NCI-H2081 treated with DMSO at 0.1 percent for 48 hours (cell line): ENCODE results near the gene NFS1.
"Not testable (repeated sequence)": the region's sequence is repeated elsewhere in the genome, so short reads cannot be mapped to it uniquely, and the experiment has no call there.

ENCODE experiments used
- DNase-seq: peaks from one replicate; lab custom pipeline; 2025; lab: John Stamatoyannopoulos, UW

The NFS1 gene

DNA sequence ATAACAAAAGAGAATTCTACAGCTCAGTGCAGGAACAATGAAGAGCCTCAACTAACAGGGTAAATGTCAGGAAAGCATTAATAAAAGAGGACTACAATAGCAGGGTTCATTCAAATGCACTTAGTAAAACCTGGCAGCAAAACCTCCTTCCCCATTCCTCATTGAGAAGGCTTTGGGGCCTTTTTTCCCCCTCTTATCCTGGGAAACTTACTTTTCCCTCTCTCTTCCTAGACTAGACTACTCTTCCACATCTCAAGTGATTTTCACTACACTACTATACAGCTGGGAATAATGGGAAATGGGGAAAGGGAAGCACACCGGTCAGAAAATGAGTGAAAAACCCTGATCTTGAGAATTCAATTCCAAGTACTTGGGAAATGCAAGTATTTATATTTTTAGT, 10.1 kb upstream of the NFS1 start:
- no peak for DNase-seq

DNA sequence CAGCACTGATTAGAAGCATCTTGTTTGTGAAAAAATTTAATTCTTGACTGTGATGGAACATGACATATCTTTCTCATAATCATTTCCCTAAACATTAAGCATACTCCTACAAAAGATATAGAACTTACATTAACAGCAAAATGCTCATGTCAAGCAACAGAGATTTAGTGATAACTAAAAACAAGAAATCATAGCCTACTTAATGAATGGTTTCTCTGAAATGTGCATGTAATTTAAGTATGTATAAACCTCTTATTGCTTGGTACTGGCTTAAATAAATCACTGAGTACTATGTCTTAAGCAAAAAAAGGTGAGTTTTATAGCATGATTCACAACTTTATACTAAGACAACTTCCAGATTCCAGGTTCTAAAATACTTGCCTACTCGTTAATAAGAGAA, 9.3 kb upstream of the NFS1 start:
- DNase-seq: no peak

DNA sequence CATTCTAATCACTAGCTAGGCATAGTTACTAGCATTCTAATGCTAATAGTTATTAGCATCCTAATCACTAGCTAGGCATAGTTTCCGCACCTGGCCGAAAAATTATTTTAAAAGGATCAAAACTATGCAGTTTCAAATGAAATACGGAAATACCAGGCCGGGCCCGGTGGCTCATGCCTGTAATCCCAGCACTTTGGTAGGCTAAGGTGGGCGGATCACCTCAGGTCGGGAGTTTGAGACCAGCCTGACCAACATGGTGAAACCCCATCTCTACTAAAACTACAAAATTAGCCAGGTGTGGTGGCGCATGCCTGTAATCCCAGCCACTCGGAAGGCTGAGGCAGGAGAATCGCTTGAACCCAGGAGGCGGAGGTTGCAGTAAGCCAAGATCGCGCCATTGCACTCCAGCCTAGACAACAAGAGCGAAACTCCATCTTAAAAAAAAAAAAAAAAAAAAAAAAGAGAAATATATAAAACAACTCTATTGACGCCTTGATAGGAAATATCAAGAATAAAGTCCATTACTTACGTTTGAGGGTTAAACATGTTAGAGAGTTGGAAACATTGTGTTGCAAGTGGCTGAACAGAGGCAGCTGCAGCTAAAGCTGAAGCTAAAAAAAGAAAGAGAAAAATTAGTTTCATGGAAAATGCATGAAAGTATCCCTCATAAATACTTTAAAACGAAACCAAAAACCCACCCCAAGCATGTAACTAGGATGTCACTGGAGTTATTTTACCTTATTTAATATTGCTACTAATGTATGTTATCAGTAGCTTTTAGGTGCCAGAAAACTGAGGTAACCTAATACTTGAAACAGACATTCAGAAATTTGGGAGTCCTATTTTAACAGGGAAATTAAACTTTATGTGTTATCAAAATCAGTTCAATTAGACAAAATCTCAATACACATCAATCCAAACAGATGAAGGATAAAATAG, 7.7 kb upstream of the NFS1 start:
- DNase-seq: not testable (repeated sequence)

DNA sequence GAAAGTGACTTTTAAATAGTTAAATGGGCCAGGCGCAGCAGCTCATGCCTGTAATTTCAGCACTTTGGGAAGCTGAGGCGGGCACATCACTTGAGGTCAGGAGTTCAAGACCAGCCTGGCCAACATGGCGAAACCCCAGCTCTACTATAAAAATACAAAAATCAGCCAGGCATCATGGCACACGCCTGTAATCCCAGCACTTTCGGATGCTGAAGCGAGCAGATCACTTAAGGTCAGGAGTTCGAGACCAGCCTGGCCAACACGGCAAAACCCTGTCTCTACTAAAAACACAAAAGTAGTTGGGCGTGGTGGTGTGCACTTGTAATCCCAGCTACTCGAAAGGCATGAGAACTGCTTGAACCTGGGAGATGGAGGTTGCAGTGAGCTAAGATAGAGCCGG, 6.7 kb upstream of the NFS1 start:
- not testable (repeated sequence) for DNase-seq

DNA sequence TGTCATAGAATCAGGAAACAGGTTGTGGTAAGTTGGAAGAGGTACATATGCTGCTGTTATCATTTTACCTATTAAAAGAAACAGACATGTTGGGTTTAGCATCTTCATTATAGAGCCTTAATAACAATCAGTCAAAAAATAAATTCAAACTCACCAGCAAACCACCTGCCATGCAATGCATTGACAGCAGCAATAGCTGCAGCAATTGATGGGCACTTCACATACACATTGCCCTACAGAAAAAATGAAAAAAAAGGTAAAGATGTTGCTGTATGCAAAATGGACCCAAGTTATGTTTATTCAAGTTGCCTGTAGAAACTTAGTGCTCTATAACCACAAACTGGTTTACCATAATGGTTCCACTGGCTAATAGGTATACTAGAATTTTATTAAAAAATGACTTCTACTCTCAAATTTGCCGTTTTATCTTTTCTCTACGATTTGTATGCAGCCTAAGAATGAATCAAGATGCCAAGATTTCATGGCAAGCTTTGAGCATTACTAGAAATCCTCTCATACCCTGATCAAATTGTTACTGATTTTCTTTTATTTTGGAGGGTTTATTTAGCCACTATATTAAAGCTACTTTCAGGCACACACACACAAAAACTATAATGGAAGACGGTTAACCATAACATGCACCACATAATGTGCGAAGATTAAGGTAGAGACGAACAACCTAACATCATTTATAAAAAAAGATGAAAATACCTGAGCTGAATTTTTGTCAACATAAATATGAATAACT, 5.5 kb upstream of the NFS1 start:
- no peak for DNase-seq

DNA sequence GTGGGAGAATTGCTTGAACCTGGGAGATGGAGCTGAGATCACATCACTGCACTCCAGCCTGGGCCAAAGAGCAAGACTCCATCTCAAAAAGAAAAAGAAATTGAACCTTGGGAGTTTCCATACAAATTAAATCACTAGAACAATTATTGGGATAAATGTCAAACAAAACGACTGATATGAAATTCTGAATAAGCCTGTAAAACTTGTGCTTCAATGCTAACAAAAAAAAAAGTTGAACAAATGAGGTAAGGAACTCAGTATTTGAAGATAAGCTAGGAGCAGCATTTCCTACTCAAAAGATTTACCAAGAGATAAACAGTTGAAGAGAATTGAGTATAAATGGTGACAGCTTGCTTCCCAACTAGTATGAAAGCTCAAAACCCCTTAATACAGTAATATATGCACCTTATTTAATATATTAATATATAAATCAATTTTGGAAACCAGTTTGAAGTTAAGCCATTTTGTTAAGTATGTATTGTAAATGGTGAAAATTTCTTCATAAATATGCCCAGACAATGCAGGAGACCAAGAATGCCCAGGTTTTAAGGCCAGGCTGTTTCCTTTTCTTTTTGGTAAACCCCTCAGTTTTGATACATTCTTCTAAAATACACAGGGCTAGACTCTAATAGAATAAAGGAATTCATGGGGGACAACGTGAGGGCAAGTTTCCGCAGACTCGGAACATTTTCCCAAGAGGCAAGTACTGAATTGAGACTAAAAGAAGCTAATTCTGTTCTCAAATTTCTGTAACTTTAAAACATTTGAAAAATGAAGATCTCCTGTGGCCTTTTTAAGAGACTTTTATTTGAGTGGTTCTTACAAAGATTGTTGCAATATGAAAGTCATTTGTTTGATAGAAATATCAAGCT, 3.9 kb upstream of the NFS1 start:
- DNase-seq: no peak

DNA sequence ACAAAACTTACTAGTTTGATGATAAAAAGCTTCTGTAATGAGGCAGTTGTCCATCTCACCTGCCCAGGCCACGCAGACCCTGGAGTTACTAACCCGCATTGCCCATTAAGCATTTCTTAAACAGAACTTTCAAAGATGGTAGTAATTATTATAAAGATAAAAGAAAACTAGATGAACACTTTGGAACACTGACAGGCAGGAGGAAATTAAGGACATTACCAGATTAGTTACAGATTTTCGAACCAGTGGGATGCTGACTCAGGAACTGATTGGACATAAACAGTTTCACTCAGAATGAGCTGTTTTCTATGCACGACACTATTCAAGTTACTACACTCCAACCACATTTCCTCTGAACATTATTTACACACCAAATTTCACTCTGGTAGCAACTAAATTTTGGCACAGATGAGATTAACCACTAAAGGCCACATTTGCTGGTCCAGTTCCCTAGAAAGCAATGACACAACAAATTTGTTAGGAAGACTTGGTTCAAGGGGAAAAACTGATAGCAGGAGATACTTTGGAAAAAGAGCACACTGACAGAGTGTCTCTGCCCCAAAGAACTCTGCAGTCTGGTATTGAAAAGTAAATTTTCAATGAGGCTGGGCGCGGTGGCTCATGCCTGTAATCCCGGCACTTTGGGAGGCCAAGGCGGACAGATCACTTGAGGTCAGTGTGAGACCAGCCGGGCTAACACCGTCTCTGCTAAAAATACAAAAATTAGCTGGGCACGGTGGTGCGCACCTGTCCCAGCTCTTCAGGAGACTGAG, 3.1 kb upstream of the NFS1 start:
- no peak for DNase-seq

DNA sequence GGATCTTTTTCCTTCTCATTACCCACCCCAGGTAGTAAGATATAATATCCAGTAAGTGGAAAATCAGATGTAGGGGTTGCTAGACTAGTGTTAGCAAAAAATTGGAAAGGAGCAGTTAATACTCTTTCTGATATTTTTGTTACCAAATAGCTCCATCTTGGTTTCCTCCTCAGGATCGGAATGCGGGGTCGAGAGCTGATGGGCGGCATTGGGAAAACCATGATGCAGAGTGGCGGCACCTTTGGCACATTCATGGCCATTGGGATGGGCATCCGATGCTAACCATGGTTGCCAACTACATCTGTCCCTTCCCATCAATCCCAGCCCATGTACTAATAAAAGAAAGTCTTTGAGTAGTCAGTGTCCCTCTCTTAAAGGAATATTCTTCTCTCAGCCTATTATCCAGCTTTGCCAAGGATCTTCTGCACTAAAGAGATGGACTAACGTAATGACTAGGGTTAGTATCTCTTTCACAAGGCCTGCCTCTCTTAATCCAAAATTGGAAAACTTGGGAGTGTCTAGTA, 1.5 kb upstream of the NFS1 start:
- DNase-seq: no peak

DNA sequence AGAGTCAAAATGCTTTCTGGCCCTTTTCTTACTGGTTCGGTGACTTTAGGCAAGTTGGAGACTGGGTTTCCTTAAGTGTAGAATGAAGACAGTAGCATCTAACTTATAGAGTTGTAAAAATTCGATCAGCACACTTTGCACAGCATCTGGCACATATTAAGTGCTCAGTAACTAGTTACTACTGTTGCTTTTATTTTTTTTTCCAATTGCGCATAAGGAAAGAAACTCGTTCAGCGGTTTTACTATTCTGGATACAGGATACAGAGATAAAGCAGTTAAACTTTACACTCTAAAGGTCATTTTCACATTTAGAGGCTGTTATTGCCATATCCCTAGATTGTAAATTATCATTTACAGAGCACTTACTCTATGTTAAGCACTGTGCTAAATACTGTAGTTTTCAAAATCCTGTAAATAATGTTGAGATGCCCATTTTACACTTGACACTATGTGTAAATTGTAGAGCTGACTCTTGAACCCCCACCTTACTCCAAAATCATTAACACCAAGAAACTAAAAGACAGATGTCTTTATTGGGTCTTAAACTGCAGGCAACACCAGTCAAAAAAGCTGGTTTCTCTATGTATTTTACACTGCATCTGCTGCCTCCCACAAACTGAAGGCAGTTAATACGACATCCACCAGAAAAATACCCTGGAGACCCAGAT, 939 bp upstream of the NFS1 start:
- no peak for DNase-seq

DNA sequence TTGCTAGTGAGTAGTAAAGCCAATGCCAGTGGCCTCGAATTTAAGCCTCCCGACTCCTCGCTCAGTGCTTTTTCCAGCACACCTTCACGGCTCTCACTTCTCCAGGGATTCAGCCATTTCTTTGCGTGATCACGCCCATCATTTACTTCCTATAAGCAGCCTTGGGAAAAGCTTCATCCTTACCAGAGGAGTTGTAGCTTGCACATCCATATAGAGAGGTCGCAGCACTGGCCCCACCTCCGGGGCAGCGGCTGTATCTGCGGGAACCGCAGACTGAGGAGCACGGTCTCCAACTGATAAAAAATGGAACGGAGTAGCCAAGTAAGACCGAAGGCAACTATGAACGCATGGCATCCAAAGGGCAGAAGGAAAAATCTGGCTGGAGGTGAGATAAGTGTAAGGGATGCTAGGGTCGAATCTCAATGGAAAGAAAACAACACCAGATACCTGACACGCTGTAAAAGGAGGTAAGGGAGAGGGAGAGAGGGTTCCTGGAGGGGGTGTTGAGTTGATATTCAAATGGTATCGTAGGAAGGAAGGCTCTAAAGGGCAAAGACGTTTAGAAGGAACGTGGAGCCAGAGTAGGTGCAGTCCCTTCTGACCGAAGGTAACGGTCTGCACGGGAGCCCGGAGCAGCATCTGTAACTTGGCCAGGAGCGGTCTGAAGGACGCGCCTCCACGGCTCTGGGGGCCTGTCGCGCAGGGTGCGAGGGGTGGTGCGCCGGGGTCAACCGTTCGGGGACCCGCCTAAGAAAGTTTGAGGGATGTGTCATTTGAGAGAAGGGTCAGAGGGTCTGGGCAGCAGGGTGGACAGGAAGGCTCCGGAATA, 640 bp downstream of the NFS1 start:
- DNase-seq: no peak

DNA sequence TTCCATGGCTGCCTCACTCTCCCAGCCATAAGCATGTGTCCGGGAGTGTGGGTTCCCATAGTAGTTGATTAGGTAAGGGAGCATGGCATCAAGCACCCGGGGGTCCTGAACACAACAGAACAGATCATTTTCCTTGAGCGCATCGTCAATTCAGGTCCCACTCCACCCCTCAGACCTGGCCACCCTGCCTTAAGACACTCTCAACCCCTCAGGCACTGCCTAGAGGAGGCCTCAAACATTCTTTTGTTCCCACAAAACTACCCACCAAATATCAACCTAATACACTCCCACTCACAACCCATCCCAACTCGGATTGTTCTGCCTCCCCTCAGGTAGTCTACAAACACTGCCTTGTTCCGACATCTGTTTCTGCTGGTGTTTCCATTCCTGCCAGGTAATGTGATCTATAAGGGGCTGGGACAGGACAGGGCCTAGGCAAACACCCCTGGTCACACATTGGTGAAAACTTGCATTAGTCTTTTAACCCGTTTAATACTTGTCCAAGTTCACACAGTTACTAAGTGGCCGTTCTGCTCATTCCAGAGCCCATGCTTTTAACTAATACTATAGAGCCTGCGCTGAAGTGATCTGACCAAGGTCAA, 1.4 kb downstream of the NFS1 start:
- DNase-seq: no peak

DNA sequence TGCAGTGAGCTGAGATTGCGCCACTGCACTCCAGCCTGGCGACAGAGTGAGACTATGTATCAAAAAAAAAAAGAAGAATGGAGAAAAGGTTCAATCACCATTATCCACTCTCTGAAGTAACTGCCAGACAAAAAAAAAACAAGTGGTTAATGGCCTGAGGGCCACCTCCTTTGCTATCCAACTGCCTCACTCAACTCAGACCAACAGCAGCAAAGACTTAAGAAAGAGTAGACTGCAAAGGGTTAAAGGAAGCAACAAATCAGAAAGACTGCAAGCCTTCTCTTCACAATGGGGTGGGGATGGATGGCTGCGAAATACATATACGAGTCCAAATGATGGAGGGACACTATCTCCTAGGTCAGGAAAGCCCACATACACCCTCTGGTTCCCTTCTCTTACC, 3.2 kb downstream of the NFS1 start:
- DNase-seq: no peak

DNA sequence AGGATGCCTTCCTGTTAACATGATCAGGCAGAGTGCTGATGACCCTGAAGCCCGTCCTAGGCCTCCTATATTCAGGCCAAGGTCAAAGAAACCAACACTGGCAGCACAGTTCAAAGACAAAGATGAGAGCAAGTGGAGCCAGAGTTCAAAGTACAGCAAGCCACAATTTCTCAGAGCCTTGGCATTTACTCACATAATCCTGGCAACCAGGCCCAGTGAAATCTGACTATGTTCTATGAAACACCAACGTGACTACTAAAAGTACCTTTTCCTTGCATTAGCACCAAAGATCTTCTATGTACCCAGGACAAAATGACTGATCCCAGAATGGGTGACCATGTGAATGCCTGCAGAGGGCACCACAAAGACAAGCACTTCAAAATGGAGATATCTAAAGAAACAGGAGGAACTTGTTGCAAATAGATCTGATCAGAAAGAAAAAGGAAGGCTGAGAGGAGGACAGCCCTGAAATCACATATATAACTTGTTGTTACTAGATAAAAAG, 3.9 kb downstream of the NFS1 start:
- DNase-seq: no peak

DNA sequence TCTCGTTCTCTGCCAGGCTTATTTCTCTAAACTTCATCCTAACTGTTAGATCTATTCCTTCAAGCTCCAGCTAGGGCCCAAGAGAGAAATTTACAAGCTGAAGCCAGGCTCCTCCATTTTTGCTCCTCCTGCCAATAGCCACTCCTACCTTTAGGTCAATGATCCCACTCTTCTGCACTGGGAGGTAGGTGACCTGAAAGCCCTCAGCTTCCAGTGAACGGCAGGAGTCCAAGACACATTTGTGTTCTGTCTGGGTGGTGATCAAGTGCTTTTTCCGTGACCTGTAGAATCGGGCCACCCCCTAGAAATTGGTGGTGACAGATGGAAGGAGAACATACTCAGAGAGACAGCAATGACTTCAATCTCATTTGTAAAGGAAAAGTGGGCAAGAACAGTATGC, 8.9 kb downstream of the NFS1 start:
- DNase-seq: no peak

DNA sequence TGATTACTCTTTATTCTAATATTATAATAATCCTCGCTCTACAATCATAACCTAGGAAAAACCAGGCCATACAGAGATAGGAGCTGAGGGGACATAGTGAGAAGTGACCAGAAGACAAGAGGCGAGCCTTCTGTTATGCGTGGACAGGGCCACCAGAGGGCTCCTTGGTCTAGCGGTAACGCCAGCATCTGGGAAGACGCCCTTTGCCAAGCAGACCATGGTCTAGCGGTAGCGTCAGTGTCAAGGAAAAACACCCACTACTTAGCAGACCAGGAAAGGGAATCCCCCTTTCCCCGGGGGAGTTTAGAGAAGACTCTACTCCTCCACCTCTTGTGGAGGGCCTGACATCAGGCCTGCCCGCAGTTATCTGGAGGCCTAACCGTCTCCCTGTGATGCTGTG, 12.3 kb downstream of the NFS1 start:
- not testable (repeated sequence) for DNase-seq

DNA sequence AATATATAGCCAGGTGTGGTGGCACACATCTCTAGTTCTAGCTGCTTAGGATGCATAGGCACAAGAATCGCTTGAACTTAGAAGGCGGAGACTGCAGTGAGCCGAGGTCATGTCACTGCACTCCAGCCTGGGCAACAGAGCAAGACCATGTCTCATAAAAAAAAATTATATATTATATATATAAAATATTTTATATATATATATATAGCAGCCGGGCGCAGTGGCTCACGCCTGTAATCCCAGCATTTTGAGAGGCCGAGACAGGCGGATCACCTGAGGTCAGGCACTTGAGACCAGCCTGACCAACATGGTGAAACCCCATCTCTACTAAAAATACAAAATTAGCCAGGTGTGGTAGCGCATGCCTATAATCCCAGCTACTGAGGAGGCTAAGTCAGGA, 13.8 kb downstream of the NFS1 start:
- DNase-seq: not testable (repeated sequence)

DNA sequence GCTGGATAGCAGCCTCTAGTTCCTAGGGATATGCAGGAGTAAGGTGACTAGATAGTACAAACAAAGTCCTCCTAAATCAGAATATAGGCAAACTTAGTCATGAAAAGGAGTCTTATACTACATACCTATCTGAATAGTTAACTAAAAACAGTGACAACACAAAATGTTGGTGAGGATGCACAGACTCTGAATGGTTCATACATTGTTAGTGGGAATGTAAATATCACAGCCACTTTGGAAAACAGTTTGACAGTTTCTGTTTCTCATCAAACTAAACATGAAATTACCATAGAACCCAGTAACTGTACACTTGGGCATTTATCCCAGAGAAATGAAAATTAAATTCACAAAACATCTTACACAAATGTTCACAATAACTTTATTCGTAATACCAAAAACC, 17.2 kb downstream of the NFS1 start:
- no peak for DNase-seq

DNA sequence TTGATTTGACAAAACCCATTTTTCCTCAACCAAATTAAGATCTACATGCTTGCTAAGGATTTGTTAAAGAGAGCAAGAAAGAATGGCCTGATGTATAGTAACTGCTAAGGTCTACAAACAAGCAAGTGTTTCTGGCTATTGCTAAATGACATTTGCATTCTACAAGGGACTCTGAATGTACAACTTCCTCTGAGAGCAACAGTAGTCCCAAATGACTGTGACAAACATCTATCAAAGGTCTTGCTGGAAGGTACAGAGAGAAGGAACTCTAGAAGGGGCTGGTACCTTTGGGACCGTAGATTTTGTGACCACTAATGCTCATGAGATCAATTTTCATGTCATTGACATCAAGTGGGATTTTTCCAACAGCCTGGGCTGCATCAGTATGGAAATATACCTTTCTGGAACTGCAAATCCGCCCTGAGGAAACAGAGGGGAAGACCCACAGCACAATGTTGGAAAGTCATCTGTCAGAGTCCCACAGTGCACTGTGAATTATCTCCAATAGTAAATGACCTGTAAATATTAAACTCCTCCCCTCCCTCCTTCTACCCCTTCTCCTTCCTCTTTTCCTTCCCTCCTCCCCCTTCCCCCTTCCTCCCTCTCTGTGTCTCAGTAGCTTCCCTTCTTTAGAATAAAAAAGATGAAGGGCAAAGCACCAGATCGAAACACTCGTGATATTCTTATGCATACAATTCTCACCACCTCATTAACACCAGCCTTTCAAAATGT, 18.5 kb downstream of the NFS1 start:
- DNase-seq: no peak

DNA sequence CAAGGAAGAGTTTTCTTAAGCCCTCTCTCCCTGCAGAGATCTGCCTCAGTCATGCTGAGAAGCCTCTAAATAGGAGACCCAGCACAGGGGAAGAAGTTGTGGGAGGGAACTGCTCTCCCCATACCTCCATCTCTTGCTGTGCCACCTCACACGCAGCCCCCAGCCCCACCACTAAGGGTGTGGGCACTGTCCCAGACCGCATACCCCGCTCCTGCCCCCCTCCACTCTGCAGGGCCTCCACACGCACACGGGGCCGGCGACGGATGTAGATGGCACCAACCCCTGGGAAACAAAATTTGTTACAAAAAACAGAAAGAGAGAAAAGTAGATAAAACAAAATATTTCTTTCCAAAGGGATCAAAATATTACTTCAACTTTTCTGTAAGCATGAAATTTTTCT, 24.2 kb downstream of the NFS1 start:
- no peak for DNase-seq
